Measurements from ENCODE around the gene PTPRG. TPM values are rescaled to one million over a fixed set of nuclear protein-coding genes. Genes with fewer than 3 reads are reported as not detected.

The PTPRG gene
- total RNA-seq, 1 donor from 2014 or later = 11.1 TPM

DNA sequence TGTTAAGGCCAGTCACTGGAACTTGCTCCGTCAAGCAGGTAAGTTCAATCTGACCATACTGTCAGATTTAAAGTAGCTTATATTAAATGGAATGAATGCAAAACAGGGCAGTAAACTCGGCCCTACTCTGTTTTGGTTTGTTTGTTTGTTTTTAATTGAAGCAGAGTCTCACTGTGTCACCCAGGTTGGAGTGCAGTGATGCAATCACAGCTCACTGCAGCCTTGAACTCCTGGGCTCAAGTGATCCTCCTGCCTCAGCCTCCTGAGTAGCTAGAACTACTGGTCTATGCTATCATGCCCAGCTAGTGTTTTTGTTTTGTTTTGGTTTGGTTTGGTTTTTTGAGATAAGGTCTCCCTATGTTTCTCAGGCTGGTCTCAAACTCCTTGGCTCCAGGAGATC, 507.0 kb downstream of the PTPRG start:
- TF ChIP-seq, protein P1, sequence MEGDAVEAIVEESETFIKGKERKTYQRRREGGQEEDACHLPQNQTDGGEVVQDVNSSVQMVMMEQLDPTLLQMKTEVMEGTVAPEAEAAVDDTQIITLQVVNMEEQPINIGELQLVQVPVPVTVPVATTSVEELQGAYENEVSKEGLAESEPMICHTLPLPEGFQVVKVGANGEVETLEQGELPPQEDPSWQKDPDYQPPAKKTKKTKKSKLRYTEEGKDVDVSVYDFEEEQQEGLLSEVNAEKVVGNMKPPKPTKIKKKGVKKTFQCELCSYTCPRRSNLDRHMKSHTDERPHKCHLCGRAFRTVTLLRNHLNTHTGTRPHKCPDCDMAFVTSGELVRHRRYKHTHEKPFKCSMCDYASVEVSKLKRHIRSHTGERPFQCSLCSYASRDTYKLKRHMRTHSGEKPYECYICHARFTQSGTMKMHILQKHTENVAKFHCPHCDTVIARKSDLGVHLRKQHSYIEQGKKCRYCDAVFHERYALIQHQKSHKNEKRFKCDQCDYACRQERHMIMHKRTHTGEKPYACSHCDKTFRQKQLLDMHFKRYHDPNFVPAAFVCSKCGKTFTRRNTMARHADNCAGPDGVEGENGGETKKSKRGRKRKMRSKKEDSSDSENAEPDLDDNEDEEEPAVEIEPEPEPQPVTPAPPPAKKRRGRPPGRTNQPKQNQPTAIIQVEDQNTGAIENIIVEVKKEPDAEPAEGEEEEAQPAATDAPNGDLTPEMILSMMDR (IDR thresholded peaks at IDR 0.05; ENCODE audit: insufficient read depth, low read length, severe bottlenecking) = no peak
- DNase-seq (ENCODE audit: low read depth) (no peak), FAIRE-seq (no peak)
- no peaks in the 10 kb centered on the region for H3K36me3 ChIP-seq (ENCODE audit: control insufficient read depth, insufficient read depth, low read length)
- no peaks in the 10 kb centered on the region for H3K27me3 ChIP-seq (ENCODE audit: control insufficient read depth, insufficient read depth, low read length)
- no peak overlapping the region for H3K4me3 ChIP-seq (ENCODE audit: low read depth, low read length)

DNA sequence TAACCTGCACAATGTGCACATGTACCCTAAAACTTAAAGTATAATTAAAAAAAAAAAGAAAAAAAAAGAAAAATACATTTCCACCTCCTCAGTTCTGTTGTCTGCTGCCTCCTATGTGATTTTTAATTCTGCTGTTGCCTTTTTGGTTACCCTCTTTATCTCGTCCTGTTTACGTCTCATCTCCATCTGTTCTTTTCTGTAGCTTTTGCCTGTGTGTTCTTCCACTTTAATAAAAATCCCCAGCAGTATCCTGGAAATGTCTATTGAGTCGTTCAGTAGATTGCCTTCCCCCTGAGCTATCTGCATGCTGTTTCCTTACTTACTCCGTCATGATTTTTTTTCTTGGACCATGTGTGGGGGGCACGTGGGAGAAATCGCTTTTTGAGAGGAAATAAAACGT, 509.5 kb downstream of the PTPRG start:
- Histone ChIP-seq H3K27me3 (ENCODE audit: control insufficient read depth, insufficient read depth, low read length) (no peaks in the 10 kb centered on the region), H3K36me3 (ENCODE audit: control insufficient read depth, insufficient read depth, low read length) (no peaks in the 10 kb centered on the region), H3K4me3 (ENCODE audit: low read depth, low read length) (no peak overlapping the region)
- DNase-seq (ENCODE audit: low read depth) = no peak
- FAIRE-seq = no peak
- TF ChIP-seq, protein P1 (IDR thresholded peaks at IDR 0.05; ENCODE audit: insufficient read depth, low read length, severe bottlenecking) = no peak

DNA sequence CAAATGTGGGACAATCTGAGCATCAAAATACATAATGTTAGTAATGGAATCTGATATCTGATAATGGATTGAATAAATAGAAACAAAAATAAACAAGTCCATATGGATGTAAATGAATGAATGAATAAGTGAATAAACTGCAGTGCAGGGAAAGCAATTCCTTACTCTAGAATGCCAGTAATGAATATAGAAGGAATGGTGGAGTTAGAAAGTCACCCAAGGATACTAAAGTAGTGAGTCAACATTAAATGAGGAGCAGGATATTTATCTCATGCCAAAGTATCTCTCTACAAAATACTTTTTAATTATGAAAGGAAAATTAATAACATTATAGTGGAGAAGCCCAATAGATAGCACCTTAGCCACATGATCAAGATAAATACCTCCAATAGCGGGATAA, 511.7 kb downstream of the PTPRG start:
- no peaks in the 10 kb centered on the region for H3K36me3 ChIP-seq (ENCODE audit: control insufficient read depth, insufficient read depth, low read length)
- H3K27me3 ChIP-seq (ENCODE audit: control insufficient read depth, insufficient read depth, low read length) = no peaks in the 10 kb centered on the region
- DNase-seq (ENCODE audit: low read depth) = no peak
- no peak for FAIRE-seq
- no peak overlapping the region for H3K4me3 ChIP-seq (ENCODE audit: low read depth, low read length)
- TF ChIP-seq, protein P1 (IDR thresholded peaks at IDR 0.05; ENCODE audit: insufficient read depth, low read length, severe bottlenecking) = no peak

DNA sequence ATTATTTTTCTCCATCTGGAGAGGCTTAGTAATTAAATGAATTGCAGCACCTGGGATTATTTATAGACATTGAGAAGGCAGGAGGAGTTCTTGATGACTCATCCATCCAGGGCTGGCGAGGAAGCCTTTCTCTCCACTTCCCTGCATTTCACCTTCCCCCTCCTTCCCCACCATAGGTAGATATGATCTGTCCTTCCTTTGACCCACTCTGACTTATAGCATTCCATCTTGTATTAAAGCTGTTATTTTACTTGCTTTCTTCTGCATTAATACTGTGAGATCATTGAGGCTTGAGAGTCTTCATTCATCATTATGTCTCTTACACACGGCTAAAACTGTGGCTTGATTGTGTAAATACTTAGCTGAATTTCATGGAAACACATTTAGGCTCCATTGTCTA, 523.2 kb downstream of the PTPRG start:
- H3K4me3 ChIP-seq (ENCODE audit: low read depth, low read length) = no peak overlapping the region
- H3K36me3 ChIP-seq (ENCODE audit: control insufficient read depth, insufficient read depth, low read length) = no peaks in the 10 kb centered on the region
- peak; percentile 61 for DNase-seq (ENCODE audit: low read depth)
- no peaks in the 10 kb centered on the region for H3K27me3 ChIP-seq (ENCODE audit: control insufficient read depth, insufficient read depth, low read length)
- TF ChIP-seq, protein P1 (IDR thresholded peaks at IDR 0.05; ENCODE audit: insufficient read depth, low read length, severe bottlenecking) = no peak
- FAIRE-seq = no peak

DNA sequence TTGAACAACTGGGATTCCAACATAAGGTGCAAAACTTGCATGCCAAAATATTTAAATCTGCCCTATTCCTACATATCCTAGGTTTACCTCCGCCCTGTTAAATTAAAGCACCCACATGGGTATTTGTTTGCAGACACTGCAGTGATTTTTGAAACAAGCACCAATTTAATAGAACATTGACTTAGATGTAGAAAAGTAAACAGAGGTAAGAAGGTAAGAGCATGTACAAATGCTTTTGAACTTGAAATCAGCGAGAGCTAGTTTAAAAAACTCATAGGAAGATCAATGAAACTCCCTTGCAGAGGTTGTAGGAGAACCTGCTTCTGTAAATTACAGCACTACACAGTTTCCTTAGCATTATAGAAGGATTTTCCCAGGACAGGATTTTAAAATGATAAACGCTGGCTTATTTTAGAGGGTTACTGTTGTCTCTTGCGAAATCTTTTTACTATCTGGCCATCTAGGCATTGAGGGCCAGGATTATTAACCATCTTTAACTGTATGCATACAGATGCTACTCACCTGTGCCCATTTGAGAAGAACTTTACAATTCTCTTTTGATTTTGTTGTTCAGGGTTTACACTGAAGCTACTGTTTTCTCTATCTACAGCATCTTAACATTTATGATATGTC, 527.2 kb downstream of the PTPRG start:
- FAIRE-seq (no peak), DNase-seq (ENCODE audit: low read depth) (no peak)
- H3K36me3 ChIP-seq (ENCODE audit: control insufficient read depth, insufficient read depth, low read length) = no peaks in the 10 kb centered on the region
- TF ChIP-seq, protein P1 (IDR thresholded peaks at IDR 0.05; ENCODE audit: insufficient read depth, low read length, severe bottlenecking) = no peak
- H3K4me3 ChIP-seq (ENCODE audit: low read depth, low read length) = no peak overlapping the region
- H3K27me3 ChIP-seq (ENCODE audit: control insufficient read depth, insufficient read depth, low read length) = no peaks in the 10 kb centered on the region

DNA sequence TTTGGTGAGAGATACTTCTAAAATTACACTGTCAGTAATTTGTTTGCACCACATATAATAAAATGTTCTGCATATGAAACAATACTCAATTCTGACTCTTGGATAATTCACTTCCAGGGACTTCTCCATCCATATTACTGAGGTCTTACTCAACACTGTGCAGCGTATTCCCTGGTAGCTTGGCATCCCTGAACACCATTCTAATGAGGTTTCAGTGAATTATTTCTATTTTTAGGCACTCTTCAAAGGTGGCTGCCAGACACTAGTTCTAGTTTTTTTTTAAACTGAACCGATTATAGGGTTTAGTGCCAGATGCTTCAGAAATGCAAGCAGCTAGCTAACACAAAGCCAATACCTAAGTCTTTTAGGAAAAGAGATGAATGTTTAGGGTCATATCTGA, 528.7 kb downstream of the PTPRG start:
- Histone ChIP-seq H3K4me3 (ENCODE audit: low read depth, low read length) (no peak overlapping the region), H3K27me3 (ENCODE audit: control insufficient read depth, insufficient read depth, low read length) (no peaks in the 10 kb centered on the region), H3K36me3 (ENCODE audit: control insufficient read depth, insufficient read depth, low read length) (no peaks in the 10 kb centered on the region)
- DNase-seq (ENCODE audit: low read depth) (no peak), FAIRE-seq (no peak)
- TF ChIP-seq, protein P1 (IDR thresholded peaks at IDR 0.05; ENCODE audit: insufficient read depth, low read length, severe bottlenecking) = no peak
